ENCODE data around the gene KCNMA1.

DNA sequence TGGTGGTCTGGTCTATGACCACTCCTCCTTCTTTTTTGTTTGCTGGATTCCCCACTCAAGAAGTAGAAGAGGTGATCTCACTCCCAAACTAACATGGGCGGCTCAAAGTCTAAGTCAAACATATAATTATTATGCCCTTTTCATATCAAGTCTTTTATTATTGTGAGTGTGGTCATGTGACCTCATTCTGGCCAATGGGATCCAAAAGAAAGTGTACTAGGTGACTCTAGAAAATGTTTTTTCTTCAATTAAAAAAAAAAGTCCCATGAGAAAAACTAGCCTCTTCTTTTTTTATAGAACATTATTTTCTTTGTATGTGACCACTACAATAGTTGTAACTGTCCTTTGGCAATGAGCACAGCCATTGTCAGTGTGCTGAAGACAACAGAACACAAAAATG lies 772.7 kb downstream of the KCNMA1 start:
- TF ChIP-seq ZNF622 (IDR thresholded peaks at IDR 0.05) = no peak
- TF ChIP-seq MYC (IDR thresholded peaks at IDR 0.05; ENCODE audit: insufficient read depth, insufficient read length, insufficient replicate concordance, low read length, severe bottlenecking) = no peak
- TF ChIP-seq SP1 (IDR thresholded peaks at IDR 0.05; ENCODE audit: low read depth, low read length) = no peak
- TF ChIP-seq MXI1 (IDR thresholded peaks at IDR 0.05; ENCODE audit: low read depth, low read length) = no peak
- TF ChIP-seq, protein P1, sequence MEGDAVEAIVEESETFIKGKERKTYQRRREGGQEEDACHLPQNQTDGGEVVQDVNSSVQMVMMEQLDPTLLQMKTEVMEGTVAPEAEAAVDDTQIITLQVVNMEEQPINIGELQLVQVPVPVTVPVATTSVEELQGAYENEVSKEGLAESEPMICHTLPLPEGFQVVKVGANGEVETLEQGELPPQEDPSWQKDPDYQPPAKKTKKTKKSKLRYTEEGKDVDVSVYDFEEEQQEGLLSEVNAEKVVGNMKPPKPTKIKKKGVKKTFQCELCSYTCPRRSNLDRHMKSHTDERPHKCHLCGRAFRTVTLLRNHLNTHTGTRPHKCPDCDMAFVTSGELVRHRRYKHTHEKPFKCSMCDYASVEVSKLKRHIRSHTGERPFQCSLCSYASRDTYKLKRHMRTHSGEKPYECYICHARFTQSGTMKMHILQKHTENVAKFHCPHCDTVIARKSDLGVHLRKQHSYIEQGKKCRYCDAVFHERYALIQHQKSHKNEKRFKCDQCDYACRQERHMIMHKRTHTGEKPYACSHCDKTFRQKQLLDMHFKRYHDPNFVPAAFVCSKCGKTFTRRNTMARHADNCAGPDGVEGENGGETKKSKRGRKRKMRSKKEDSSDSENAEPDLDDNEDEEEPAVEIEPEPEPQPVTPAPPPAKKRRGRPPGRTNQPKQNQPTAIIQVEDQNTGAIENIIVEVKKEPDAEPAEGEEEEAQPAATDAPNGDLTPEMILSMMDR (IDR thresholded peaks at IDR 0.05 in 2 of 3, conservative IDR thresholded peaks at IDR 0.05 in 1 of 3; ENCODE audit: control insufficient read depth in 2 of 3, extremely low read depth in 1 of 3, insufficient read depth in 1 of 3, low read depth in 3 of 3, low read length in 3 of 3) = no peak
- no peak for TF ChIP-seq EZH2 (IDR thresholded peaks at IDR 0.05; ENCODE audit: borderline replicate concordance, control insufficient read depth, low read depth, low read length)
- TF ChIP-seq, protein P2, sequence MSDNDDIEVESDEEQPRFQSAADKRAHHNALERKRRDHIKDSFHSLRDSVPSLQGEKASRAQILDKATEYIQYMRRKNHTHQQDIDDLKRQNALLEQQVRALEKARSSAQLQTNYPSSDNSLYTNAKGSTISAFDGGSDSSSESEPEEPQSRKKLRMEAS (IDR thresholded peaks at IDR 0.05; ENCODE audit: low read depth, low read length) = no peak
- no peak for TF ChIP-seq POLR2A (IDR thresholded peaks at IDR 0.05; ENCODE audit: low read depth, low read length)
- no peak for TF ChIP-seq RAD21 (IDR thresholded peaks at IDR 0.05; ENCODE audit: insufficient read depth, low read depth, low read length)
- TF ChIP-seq POLR2AphosphoS5 (IDR thresholded peaks at IDR 0.05; ENCODE audit: low read length) = no peak
- TF ChIP-seq, protein P3, sequence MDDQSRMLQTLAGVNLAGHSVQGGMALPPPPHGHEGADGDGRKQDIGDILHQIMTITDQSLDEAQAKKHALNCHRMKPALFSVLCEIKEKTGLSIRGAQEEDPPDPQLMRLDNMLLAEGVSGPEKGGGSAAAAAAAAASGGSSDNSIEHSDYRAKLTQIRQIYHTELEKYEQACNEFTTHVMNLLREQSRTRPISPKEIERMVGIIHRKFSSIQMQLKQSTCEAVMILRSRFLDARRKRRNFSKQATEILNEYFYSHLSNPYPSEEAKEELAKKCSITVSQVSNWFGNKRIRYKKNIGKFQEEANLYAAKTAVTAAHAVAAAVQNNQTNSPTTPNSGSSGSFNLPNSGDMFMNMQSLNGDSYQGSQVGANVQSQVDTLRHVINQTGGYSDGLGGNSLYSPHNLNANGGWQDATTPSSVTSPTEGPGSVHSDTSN (IDR thresholded peaks at IDR 0.05; ENCODE audit: insufficient replicate concordance, low read depth, low read length) = no peak
